Activated T-helper 2 cell treated with anti-CD3 and anti-CD28 coated beads, Interferon-gamma antibody, Interleukin-2, Interleukin-4, amounts not matched to agents 10 μg/mL and 5 μg/mL and 100 μg/mL, durations not matched to agents 14 hours and 24 hours and 36 hours (primary cell): Measurements from ENCODE around the gene SLC4A1. TPM values are rescaled to one million over a fixed set of nuclear protein-coding genes. Genes with fewer than 3 reads are reported as not detected.

Experiments
- DNase-seq: peaks from one replicate; pipeline ENCODE4 v3.0.0; 2021; ENCODE audit warnings: low spot score
- H3K27ac Mint-ChIP-seq: one replicate; pipeline ENCODE4 v1.8.0; 2021; ENCODE audit warnings: mixed read lengths
- H3K27me3 Mint-ChIP-seq: one replicate; pipeline ENCODE4 v1.8.0; 2021; ENCODE audit warnings: low read depth, mixed read lengths
- H3K36me3 Mint-ChIP-seq: one replicate; pipeline ENCODE4 v1.8.0; 2021; ENCODE audit warnings: low read depth, mixed read lengths
- H3K4me1 Mint-ChIP-seq: one replicate; pipeline ENCODE4 v1.8.0; 2021; ENCODE audit warnings: low read depth, mixed read lengths
- H3K4me3 Mint-ChIP-seq: one replicate; pipeline ENCODE4 v1.8.0; 2021; ENCODE audit warnings: low read depth, mild to moderate bottlenecking, moderate library complexity, mixed read lengths
- H3K9me3 Mint-ChIP-seq: one replicate; pipeline ENCODE4 v1.8.0; 2021; ENCODE audit warnings: mixed read lengths
- intact Hi-C: fragments of 100-400 bp; cut with micrococcal nuclease; formaldehyde crosslinking; loops from one replicate; pipeline ENCODE4 v1.15.1; 2023
- total RNA-seq: library from RNA; stranded (reverse); gene quantifications from 2 replicates; pipeline ENCODE4 v1.2.3, GENCODE V29; 2022

Gene SLC4A1
- total RNA-seq, 1 donor from 2014 or later: not detected

DNA sequence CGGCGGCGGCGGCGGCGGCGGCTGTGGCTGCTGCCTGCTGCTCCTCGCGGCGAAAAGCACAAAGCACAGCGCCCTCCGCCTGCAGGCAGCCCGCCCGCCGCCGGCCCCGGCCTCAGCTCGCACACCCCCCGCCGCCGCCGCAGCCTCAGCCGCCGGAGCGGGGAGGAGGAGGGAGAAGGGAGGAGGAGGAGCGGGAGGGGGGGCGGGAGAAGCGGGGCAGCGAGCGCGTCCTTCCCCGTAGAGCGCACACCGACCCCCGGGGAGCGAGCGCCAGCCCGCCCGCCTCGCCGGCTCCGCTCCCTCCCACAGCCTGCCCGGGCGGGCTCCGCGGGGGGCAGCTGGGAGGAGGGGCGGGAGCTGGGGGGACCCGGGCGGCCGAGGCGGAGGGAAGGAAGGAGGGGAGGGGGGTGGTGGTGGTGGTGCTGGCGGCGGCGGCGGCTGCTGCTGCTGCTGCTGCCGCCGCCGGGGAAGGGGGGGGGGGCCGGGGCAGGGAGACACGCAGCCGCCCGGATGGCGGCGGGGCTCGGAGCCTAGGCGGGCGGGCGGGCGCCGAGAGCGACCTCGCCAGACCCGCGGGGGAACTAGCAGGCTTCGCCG, 48.2 kb downstream of the SLC4A1 start, which contains the start of gene UBTF:
TSS of gene UBTF (minus strand) at position 60 of the 597 bp plus-strand sequence. CDS start 1,446 bp downstream, outside the sequence.
- Mint-ChIP-seq H3K4me1 (peaks cover 36% of the 10 kb centered on the region), H3K27ac (peak within 1 kb of the TSS; percentile 95), H3K9me3 (no peaks in the 10 kb centered on the region), H3K27me3 (no peaks in the 10 kb centered on the region), H3K36me3 (peaks cover 36% of the 10 kb centered on the region), H3K4me3 (peak within 1 kb of the TSS; percentile 97)
- intact Hi-C loops: loop anchor here (2.0 kb wide), 1 partner anchor 105 kb away; the partner anchor contains the start of gene SLC25A39
- DNase-seq: peak; percentile 64

DNA sequence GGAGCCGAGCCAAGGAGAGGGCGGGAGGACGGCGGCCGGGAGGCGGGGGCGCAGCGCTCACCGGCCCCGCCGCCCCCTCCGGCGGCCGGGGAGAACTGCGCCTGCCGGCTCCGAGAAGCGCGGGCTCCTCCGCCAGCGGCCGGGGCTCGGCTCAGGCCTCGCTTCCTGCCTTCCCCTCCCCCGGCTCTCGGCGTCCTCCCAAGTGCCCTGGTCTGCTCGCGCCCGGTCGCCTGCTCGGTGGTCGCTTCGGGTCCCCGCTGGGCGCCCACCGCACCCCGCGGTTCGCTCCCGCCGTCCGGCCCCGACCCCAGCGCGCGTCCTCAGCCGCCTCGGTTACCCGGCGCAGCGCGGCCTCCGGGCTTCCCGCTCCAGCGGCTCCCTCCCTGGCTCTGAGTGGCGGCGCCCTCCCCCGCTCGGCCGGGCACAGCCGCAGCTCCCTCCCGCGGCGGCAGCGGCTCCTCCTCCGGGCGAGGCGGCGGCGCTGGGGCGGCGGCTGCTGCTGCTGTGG, 48.8 kb downstream of the SLC4A1 start:
- intact Hi-C loops: no loop called here
- Mint-ChIP-seq H3K4me1 (peaks cover 38% of the 10 kb centered on the region), H3K4me3 (no peak overlapping the region), H3K27ac (no peak overlapping the region), H3K27me3 (no peaks in the 10 kb centered on the region), H3K36me3 (peaks cover 41% of the 10 kb centered on the region), H3K9me3 (no peaks in the 10 kb centered on the region)
- DNase-seq: peak; percentile 71

DNA sequence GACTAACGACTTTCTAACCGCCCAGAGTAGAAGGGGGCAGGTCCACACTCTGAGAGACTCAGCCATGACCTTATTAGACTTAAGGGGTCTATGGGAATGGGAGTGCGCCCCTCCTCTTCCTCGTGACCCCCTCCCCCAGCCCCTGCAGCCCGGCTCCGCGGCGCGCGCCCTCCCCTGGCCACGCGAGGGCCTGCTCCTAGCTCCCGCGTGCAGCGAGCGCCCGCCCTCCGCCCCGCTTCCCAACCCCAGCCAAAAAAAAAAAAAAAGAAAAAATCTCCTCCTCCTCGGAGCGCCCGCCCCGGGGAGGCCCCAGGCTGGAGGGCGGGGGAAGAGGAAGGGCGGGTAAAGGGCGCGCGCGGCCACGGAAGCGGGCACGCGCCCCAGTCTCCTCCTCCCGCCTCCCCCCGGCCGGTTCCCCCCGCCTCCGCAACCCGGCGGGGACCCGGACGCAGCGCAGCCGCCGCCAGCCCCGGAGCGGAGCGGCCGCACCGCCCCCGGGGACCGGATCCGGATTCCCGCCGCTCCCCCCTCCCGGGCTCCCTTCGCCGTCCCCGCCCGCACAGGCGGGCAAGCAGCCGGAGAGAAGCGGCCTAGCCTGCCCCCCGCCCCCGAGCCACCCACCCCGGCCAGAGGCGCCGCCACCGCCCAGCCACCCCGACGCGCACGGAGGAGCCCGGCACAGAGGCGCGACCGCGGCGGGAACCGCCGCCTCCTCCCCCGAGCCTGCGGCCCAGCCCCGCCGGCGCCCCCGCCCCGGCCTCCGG, 49.4 kb downstream of the SLC4A1 start:
- Mint-ChIP-seq H3K27ac (peak overlapping the region; percentile 93), H3K27me3 (no peaks in the 10 kb centered on the region), H3K4me3 (peak overlapping the region; percentile 97), H3K9me3 (no peaks in the 10 kb centered on the region), H3K36me3 (peaks cover 48% of the 10 kb centered on the region), H3K4me1 (peaks cover 38% of the 10 kb centered on the region)
- intact Hi-C loops: loop anchor here (1.0 kb wide), 2 partner anchors 8 to 18 kb away; no protein-coding TSS in a partner anchor
- DNase-seq: peak; percentile 86

DNA sequence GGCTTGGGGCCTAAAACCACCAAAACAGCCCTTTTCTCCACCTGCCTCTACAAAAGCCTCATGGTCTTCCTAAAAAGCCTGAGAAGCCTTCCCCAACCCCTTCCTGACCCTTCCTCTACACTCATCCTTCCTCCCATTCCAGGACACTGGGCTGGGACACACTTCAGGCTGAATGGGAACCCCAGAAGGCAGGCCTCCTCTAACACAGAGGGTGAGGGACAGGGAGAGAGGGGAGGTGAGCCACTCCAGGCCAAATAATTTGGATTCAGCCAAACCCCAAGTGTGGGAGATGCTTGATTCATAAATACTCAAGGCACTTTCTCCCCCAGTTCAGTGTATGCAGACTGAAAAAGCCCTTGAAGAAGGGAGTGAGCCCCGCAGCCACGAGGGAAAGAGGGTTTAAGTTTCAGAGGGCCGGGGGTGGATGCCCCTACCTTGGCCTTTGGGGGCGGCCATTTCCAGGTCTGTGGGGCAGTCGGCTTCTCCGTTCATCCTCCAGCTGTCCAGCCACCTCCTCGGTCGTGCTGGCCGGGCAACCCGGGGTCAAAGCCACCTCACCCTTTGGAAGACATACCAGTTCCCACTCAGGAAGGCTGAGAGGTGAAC, 50.1 kb downstream of the SLC4A1 start:
- no peak for DNase-seq
- Mint-ChIP-seq H3K4me3 (peak overlapping the region; percentile 97), H3K9me3 (no peaks in the 10 kb centered on the region), H3K36me3 (peaks cover 54% of the 10 kb centered on the region), H3K27ac (peak overlapping the region; percentile 93), H3K27me3 (no peaks in the 10 kb centered on the region), H3K4me1 (peaks cover 36% of the 10 kb centered on the region)
- intact Hi-C loops: loop anchor here (1.0 kb wide), 2 partner anchors 8 to 18 kb away; no protein-coding TSS in a partner anchor

GRCh38 chr17:44216694-44217093, 51.2 kb downstream of the SLC4A1 start:
- peaks cover 58% of the 10 kb centered on the region for H3K36me3 Mint-ChIP-seq
- H3K4me3 Mint-ChIP-seq: peak overlapping the region; percentile 97
- DNase-seq: no peak
- peaks cover 27% of the 10 kb centered on the region for H3K4me1 Mint-ChIP-seq
- no peaks in the 10 kb centered on the region for H3K9me3 Mint-ChIP-seq
- no peaks in the 10 kb centered on the region for H3K27me3 Mint-ChIP-seq
- H3K27ac Mint-ChIP-seq: peak overlapping the region; percentile 93
- intact Hi-C loops: no loop called here

DNA sequence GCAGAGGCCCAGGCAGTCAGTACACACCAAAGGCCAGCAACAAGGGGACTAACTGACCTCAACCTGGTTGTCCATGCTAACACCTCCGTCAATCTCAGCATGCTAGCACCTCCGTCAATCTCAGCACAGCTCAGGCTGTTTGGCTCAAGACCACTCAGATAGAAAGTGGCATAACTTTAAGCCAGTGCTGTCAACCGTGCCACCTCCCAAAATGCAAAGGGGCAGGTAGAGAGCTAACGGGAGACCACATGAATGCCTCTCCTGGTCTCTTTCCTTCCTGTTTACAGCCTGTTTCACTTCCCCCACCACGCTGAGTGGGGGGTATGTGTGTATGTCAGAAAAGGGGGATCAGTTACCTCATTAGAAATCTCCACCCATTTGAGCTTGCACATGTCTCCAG, 51.8 kb downstream of the SLC4A1 start:
- Mint-ChIP-seq H3K4me3 (peak overlapping the region; percentile 97), H3K36me3 (peaks cover 63% of the 10 kb centered on the region), H3K27me3 (no peaks in the 10 kb centered on the region), H3K27ac (peak overlapping the region; percentile 93), H3K9me3 (no peaks in the 10 kb centered on the region), H3K4me1 (peaks cover 27% of the 10 kb centered on the region)
- no peak for DNase-seq
- intact Hi-C loops: no loop called here

- Mint-ChIP-seq H3K4me3 (no peak overlapping the region), H3K36me3 (peaks cover 71% of the 10 kb centered on the region), H3K4me1 (peaks cover 30% of the 10 kb centered on the region), H3K9me3 (no peaks in the 10 kb centered on the region), H3K27ac (peak overlapping the region; percentile 48), H3K27me3 (no peaks in the 10 kb centered on the region)
- intact Hi-C loops: no loop called here
- DNase-seq: no peak
These were observed 53.0 kb downstream of the SLC4A1 start for GRCh38 chr17:44214896-44215295.

- Mint-ChIP-seq H3K27me3 (no peaks in the 10 kb centered on the region), H3K4me3 (no peak overlapping the region), H3K9me3 (no peaks in the 10 kb centered on the region), H3K27ac (no peak overlapping the region), H3K4me1 (peaks cover 37% of the 10 kb centered on the region), H3K36me3 (peaks cover 78% of the 10 kb centered on the region)
- intact Hi-C loops: no loop called here
- DNase-seq: no peak
These were observed 53.8 kb downstream of the SLC4A1 start for GRCh38 chr17:44214230-44214494.

- no peak for DNase-seq
- peaks cover 37% of the 10 kb centered on the region for H3K4me1 Mint-ChIP-seq
- no peaks in the 10 kb centered on the region for H3K27me3 Mint-ChIP-seq
- no peak overlapping the region for H3K4me3 Mint-ChIP-seq
- intact Hi-C loops: no loop called here
- peak overlapping the region; percentile 6 for H3K27ac Mint-ChIP-seq
- H3K36me3 Mint-ChIP-seq: peaks cover 82% of the 10 kb centered on the region
- no peaks in the 10 kb centered on the region for H3K9me3 Mint-ChIP-seq
These were observed 54.3 kb downstream of the SLC4A1 start for GRCh38 chr17:44213403-44214229.

DNA sequence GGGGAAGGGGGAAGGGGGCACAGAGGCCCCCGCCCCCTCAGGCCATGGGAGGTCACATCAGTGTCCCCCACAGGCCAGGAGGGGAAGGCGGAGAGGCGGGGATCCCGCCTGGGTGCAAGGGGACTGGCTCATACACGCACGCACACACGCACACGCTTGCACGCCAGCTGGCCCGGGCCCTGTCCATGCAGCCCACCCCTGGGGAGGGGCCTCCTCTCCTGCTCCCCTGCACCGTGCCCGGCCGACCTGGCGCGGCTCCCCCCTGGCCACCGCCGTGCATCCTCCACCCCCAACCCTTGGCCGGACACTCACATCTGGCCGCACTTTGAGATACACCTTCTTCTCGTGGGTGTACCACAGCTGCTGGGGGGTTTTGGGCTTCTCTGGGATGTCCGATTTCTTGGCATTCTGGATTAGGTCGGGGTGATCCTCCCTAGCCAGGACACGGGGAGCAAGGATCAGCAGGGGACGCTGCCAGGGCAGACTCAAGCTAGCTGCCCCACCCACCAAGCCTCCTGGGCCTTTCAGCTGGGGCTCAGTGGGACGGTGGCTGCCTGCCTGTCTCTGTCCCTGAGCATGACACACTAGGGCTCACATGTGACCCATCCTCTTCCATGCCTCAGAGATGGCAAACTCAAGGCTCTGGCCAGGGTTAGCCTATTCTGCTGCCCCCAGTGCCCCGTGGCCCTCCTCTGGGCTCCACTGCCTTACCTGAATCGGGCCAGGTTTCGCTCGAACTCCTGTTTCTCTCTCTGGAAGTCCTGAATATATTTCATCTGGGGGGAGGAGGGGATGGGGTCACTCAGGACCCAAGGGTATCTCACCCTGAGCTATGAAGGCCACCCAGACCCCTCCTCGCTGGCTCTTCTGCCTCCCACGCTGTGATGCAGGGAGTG, 55.2 kb downstream of the SLC4A1 start:
- H3K36me3 Mint-ChIP-seq: peaks cover 89% of the 10 kb centered on the region
- intact Hi-C loops: no loop called here
- no peak overlapping the region for H3K4me3 Mint-ChIP-seq
- H3K27ac Mint-ChIP-seq: peak overlapping the region; percentile 46
- no peak for DNase-seq
- H3K4me1 Mint-ChIP-seq: peaks cover 40% of the 10 kb centered on the region
- H3K27me3 Mint-ChIP-seq: no peaks in the 10 kb centered on the region
- no peaks in the 10 kb centered on the region for H3K9me3 Mint-ChIP-seq

DNA sequence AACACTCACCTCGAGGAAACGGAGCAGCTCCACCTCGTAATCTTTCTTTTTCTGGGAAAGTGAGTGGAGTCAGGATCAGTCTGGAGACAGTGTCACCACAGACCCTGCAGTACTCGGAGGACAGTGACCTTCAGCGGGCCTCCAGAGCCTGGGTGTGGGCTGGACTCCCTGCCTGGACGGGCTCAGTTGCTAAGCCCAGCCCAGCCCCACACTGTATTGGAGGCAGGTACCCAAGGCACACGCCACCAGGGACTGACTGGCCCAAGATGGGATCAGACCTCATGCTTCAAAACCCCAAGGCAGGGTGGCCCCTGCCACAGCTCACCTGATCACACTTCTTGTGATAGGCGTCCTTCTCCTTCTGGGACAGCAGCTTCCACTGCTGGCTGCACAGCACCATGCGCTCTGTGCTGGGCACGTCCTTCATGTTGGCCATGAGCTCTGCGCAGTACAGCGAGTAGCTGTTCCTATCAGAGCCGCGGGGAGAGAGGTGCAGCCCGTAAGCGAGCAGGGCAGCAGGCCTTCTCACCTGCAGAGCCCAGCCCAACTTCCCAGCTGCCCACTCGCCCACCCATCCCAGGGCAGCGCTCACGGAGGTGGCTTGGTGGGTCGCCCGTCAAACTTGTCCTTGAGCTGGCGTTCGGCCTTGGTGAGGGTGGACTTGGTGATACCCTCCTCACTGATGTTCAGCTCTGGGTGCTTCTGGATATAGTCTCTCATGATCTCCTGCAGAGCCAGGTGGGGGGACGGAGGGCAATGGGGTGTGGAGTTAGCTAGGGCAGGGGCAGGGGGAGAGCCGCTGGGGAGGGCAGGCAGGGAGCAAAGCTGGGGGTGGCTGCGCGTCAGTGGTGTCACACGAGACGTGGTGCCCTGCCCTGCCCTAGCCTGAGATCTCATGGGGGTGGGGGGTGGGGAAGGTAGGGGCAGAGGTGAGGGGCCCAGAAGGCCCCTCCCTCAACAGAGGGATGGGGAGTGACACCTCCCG, 56.4 kb downstream of the SLC4A1 start:
- Mint-ChIP-seq H3K27ac (peak overlapping the region; percentile 42), H3K9me3 (no peaks in the 10 kb centered on the region), H3K36me3 (peaks cover 87% of the 10 kb centered on the region), H3K27me3 (no peaks in the 10 kb centered on the region), H3K4me3 (no peak overlapping the region), H3K4me1 (peaks cover 31% of the 10 kb centered on the region)
- intact Hi-C loops: no loop called here
- no peak for DNase-seq
